ENCODE measurements around the gene DLGAP1.

Gene DLGAP1

DNA sequence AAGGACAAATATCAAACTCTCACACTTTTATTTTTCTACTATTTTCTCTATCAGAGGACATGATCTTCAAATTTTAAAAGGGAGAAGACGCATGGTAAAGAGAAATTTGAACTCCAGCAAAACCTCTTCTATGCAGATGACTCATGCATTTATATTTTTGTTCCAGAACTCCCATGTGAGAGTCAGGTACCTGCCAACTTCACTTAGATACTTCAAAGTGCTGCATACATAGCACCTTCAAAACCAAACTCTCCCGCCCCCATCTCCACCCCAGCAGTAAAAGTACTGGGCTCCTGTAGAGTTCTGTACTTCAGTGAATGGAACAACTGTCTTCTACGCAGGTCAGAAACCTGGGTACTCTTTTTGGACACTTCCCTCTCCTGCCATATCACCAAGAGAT, 606.8 kb downstream of the DLGAP1 start:
- H3K4me3 ChIP-seq (replicated peaks in 1 of 2; ENCODE audit: low read depth in 2 of 2, low read length in 2 of 2): no peak overlapping the region
- TF ChIP-seq, protein P1, sequence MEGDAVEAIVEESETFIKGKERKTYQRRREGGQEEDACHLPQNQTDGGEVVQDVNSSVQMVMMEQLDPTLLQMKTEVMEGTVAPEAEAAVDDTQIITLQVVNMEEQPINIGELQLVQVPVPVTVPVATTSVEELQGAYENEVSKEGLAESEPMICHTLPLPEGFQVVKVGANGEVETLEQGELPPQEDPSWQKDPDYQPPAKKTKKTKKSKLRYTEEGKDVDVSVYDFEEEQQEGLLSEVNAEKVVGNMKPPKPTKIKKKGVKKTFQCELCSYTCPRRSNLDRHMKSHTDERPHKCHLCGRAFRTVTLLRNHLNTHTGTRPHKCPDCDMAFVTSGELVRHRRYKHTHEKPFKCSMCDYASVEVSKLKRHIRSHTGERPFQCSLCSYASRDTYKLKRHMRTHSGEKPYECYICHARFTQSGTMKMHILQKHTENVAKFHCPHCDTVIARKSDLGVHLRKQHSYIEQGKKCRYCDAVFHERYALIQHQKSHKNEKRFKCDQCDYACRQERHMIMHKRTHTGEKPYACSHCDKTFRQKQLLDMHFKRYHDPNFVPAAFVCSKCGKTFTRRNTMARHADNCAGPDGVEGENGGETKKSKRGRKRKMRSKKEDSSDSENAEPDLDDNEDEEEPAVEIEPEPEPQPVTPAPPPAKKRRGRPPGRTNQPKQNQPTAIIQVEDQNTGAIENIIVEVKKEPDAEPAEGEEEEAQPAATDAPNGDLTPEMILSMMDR (IDR thresholded peaks at IDR 0.05; ENCODE audit: low read depth, low read length): no peak
- no peak for DNase-seq (ENCODE audit: low read depth in 2 of 2)

DNA sequence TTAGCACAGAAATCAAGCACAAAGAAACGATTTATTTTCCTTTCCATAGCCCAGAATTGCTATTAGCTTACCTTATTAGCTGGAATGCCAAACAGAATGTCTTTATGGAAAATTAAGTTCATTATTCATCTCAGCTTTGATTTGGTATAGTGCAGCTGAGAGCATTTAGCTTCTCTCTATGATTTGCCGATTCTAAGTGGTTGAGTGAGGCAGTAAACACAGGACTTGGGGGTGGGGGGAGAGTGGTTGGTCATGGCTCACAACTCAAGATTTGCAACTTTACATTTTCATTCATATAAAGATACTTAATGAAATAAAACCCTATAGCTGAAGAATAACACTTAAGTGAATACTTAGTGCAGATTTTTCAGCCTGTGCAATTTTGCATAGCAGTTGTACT, 609.9 kb downstream of the DLGAP1 start:
- no peak overlapping the region for H3K4me3 ChIP-seq (replicated peaks in 1 of 2; ENCODE audit: low read depth in 2 of 2, low read length in 2 of 2)
- DNase-seq (ENCODE audit: low read depth in 2 of 2): no peak
- TF ChIP-seq, protein P1 (IDR thresholded peaks at IDR 0.05; ENCODE audit: low read depth, low read length): no peak

DNA sequence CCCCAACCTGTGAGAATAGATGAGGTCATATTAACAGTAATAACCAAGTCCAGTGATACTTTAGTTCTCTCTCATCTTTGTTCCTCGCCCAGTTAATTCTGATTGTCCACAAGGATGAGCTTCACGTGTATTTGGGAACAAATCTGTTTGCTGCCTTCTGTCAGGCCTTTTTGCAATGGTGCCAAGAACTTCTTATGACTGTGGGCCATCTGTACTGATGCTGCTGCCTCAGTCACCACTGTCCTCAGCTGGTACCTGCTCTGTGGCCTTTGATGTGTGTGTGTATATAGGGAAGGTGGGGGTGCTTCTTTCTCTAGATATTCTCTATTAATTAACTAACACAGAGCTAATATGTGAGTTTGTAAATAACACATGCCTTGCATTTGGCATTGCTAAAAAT, 612.3 kb downstream of the DLGAP1 start:
- no peak for DNase-seq (ENCODE audit: low read depth in 2 of 2)
- H3K4me3 ChIP-seq (replicated peaks in 1 of 2; ENCODE audit: low read depth in 2 of 2, low read length in 2 of 2): no peak overlapping the region

DNA sequence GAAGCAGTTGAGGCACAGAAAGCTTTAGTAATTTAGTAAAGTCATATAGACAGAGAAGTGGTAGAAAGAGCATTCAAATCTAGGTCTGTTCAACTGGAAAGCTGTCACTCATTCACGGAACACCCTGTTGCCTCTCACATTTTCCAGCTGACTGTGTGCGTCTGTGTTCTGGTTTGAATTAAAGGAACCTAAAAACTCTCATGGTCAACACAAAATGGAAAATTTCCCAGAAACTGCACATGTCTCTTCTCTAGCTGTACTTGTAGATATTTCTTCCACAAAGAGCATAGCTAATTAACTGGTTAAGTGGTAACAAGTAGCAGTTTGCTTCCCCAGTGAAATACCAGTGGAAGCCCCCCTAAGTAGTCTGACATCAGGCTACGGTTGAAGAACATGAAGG, 614.3 kb downstream of the DLGAP1 start:
- TF ChIP-seq, protein P1 (IDR thresholded peaks at IDR 0.05; ENCODE audit: low read depth, low read length): no peak
- H3K4me3 ChIP-seq (replicated peaks in 1 of 2; ENCODE audit: low read depth in 2 of 2, low read length in 2 of 2): no peak overlapping the region
- DNase-seq (ENCODE audit: low read depth in 2 of 2): no peak

More for the DNA sequence above, 612.3 kb downstream of the DLGAP1 start:
- TF ChIP-seq, protein P1 (IDR thresholded peaks at IDR 0.05; ENCODE audit: low read depth, low read length): no peak

DNA sequence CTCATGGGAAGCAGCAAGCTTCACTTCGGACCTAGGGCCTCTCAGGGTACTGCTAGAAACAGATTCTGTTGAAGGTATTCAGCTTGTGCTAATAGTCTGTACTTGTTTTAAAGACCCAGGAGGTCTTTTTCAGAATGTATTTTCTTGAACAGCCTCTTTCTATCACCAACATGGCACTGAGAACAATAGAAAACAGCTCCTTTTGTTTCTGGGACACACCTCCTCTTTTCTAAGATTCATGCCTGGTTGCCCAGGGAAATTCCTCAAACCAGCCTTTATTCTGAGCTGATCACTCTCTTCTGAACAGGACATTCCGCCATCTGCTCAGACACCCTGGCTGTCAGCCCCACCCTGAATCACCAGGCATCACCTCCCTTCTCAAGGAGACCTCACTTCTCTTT, 615.5 kb downstream of the DLGAP1 start:
- no peak for DNase-seq (ENCODE audit: low read depth in 2 of 2)
- H3K4me3 ChIP-seq (replicated peaks in 1 of 2; ENCODE audit: low read depth in 2 of 2, low read length in 2 of 2): no peak overlapping the region
- TF ChIP-seq, protein P1 (IDR thresholded peaks at IDR 0.05; ENCODE audit: low read depth, low read length): no peak

DNA sequence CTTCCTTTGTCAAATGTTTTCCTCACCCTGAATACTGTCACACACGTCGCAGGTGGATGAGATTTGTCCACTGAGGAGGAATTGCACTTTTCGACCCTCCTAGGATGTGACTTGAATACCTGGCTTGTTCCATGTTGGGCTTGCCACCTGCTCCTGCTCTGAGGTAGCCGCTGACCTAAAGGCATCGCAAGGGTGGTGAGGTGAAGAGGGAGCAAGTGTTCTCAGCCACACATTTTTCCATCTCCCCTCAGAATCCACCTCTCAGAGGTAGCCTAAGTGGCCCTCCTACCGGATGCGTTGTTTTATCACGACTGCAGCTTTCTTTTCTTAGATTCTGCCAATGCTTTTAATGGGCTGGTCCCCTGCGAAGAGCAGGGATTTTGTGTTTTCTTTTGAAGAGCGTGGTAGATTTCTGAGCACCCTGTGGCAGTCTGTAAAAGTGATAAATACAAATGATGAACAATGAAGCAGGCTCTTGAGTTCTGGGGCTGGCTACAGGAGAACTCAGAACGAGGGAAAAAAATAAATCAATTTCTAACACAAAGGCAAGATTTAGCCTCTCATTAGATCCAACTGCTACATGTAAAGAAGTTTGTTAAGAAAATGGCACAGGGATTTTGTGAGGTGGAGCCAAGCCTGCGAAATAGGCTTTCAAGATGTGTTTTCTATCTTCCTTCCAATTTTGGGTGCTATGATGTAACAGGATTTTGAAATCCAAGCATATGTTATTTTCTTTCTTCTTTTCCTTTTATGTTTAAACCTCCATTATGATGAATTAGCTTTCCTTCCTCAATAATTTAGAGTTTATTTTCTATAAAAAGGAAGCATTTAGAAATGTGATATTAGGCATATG, 618.4 kb downstream of the DLGAP1 start:
- TF ChIP-seq, protein P1 (IDR thresholded peaks at IDR 0.05; ENCODE audit: low read depth, low read length): no peak

More for the DNA sequence above, 618.4 kb downstream of the DLGAP1 start:
- DNase-seq (ENCODE audit: low read depth in 2 of 2): no peak
- no peak overlapping the region for H3K4me3 ChIP-seq (replicated peaks in 1 of 2; ENCODE audit: low read depth in 2 of 2, low read length in 2 of 2)
